GM19324 (cell line): ENCODE measurements around the gene BAHCC1.

ENCODE experiments used
- ATAC-seq: cut with Tn5 transposase; IDR thresholded peaks from one replicate; pipeline ENCODE4 v1.9.1; 2021; ENCODE audit warnings: mild to moderate bottlenecking, moderate library complexity; ENCODE audit not compliant: unreplicated experiment, low FRiP score

The BAHCC1 gene

DNA sequence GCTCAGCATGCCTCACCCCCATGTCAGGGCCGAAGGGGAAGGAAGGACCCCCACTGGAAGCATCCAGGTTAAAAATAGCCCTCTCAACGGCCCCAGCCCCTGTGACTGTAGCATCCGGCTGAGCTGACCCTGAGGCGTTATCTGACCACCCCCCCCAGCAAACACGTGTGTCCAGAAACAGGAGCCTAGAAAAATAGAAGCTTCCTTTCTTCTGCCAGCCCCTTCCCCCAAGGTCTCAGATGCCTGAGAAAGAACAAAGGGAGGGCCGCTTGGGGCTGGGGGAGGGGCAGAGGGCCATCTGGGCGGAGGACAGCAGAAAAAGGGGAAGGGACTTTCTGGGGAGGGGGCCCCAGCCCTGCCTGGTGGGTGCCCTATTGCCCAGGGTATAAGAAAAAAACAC is 61.5 kb downstream of the BAHCC1 start:
- no peak for ATAC-seq

DNA sequence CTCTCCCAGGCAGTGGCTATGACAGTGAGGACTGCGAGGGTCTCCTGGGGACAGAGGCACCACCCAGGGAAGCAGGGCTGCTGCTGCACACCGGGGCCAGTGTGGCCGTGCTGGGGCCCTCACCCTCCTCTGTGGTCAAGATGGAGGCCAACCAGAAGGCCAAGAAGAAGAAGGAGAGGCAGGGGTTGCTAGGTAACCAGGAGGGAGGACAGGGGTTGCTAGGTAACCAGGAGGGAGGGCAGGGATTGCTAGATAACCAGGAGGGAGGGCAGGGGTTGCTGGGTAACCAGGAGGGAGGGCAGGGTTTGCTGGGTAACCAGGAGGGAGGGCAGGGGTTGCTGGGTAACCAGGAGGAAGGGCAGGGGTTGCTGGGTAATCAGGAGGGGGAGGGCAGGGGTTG is 62.1 kb downstream of the BAHCC1 start:
- no peak for ATAC-seq

DNA sequence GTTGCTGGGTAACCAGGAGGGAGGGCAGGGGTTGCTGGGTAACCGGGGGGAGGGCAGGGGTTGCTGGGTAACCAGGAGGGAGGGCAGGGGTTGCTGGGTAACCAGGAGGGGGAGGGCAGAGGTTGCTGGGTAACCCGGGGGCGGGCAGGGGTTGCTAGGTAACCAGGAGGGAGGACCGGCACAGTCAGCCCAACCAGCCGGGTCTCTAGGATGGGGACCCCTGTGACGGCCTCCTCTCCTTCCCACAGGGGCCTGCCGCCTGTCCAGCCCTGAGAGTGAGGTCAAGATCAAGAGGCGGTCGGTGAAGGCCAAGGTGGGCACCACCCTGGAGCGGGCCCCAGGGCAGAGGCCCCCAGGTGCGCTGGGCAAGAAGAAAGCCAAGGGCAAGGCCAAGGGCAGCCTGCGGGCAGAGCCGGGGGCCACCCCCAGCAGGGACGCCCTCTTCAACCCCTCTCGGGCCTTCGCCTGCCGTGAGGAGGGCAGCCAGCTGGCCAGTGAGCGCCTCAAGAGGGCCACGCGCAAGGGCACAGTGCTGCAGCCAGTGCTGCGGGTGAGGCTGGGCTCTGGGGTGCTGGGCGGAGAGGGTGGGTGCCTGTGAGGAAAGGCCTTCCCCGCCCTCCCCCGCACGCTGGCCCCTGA is 62.8 kb downstream of the BAHCC1 start:
- ATAC-seq = no peak

DNA sequence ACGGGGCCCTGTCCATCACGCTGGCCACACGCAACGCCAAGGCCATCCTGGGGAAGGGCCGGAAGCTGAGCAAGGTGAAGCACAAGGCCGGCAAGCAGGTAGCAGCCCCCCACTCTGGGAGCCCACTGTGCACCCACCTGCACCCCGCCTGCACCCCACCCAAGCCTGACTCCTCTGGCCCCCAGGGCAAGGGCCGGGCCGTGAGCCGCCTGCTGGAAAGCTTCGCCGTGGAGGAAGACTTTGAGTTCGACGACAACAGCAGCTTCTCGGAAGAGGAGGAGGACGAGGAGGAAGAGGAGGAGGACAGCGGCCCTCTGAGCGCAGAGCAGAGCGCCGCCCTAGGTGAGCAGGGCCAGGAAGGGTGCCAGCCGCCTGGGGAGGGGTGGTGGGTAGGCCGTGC is 63.4 kb downstream of the BAHCC1 start:
- no peak for ATAC-seq

DNA sequence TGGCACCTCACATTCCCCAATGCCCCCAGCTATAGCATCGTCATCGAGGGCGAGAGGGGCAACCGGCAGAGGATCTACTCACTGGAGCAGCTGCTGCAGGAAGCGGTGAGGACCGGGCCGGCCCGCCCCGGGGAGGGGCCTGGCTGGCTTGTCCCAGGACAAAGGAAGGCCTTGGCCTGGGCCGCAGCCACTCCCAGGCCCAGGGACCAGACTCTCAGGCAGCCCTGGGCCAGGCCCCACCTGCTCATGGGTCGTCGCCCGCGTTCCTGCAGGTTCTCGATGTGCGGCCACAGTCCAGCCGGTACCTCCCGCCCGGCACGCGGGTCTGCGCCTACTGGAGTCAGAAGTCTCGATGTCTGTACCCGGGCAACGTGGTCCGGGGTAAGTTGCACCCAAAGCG is 64.0 kb downstream of the BAHCC1 start:
- ATAC-seq = no peak

DNA sequence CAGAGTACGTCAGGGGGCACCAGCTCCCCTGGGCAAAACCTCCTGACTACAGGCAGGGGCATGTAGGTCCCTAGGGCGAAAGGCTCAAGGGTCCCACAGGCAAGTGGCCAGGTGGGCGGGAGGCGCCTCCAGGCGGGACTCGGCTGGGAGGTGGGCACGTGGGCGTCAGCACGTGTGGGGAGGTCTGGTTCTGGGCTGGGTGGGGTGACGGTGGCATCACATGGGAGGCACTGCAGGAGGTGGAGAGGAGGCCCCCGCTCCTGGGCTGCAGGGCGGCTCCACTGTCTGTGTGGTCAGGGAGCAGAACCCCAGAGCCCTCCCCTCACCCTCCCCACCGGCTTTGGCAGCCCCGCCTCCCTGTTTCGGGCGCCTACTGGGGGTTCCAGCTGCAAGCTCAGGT is 64.6 kb downstream of the BAHCC1 start:
- ATAC-seq = no peak

DNA sequence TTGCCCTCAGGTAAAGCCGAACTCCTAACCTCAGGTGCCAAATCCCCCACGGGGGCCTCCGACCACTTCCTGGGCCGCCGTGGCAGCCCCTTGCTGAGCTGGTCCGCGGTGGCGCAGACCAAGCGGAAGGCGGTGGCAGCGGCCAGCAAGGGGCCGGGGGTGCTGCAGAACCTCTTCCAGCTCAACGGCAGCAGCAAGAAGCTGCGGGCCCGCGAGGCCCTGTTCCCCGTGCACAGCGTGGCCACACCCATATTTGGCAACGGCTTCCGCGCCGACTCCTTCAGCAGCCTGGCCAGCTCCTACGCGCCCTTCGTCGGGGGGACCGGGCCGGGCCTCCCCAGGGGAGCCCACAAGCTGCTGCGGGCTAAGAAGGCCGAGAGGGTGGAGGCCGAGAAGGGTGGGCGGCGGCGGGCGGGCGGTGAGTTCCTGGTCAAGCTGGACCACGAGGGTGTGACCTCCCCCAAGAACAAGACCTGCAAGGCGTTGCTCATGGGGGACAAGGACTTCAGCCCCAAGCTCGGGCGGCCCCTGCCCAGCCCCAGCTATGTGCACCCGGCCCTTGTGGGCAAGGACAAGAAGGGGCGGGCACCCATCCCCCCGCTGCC is 65.7 kb downstream of the BAHCC1 start:
- ATAC-seq = no peak

DNA sequence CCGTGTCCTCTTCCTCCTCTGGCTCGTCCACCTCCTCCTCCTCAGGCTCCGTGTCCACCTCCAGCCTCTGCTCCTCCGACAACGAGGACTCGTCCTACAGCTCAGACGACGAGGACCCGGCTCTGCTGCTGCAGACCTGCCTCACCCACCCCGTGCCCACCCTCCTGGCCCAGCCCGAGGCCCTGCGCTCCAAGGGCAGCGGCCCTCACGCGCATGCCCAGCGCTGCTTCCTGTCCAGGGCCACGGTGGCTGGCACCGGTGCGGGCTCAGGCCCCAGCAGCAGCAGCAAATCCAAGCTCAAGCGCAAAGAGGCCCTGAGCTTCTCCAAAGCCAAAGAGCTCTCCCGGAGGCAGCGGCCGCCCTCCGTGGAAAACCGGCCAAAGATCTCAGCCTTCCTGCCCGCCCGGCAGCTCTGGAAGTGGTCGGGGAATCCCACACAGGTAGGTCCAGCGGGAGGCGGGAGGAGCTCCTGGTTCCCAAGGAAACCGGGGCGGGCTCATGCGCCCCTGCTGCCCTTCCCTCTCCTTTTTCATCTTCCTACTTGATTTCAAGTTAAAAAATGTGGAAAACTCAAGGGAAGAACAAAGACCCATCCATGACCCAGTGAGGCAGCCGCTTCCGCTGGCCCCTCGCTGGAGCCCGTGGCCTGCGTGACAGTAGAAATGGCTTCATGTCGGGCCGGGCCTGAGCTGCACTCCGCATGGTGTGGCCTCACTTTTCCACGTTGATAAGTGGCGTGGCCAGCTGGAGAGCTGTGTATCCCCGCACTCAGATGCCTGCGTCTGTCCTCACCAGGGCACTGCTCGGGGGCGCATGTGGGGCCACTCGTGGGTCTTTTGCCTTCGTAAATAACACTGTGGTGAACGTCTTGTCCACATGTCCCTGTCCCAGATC is 66.6 kb downstream of the BAHCC1 start:
- ATAC-seq = no peak

DNA sequence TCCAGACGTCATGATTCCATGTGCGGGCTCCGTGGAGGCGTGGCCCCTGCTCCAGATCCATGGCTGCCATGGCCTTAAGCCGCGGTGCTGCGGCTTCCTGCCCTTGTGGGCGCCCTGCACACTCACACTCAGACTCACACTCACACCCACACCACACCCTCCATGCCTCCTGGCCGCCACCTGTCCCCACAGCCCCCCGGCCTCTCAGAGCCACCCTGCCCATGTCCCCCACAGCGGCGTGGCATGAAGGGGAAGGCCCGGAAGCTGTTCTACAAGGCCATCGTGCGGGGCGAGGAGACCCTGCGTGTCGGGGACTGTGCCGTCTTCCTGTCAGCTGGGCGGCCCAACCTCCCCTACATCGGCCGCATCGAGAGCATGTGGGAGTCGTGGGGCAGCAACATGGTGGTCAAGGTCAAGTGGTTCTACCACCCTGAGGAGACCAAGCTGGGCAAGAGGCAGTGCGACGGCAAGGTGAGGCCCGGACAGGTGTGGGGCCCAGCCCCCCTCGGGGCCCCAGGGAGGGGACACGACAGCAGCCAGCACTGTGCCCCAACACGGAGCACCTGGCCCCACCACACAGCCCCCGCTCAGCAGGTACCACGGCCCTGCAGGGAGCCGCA is 67.4 kb downstream of the BAHCC1 start:
- no peak for ATAC-seq

DNA sequence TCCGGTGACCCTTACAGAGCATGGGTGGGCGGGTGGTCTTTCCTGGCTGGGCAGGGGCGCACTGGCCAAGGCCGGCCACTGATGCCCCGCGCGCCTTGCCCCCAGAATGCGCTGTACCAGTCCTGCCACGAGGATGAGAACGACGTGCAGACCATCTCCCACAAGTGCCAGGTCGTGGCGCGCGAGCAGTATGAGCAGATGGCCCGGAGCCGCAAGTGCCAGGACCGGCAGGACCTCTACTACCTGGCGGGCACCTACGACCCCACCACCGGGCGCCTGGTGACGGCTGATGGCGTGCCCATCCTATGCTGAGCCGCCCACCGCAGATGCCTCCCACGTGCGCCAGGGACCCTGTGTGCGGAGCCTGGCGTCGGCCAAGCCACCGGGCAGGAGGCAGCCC is 68.2 kb downstream of the BAHCC1 start:
- ATAC-seq = no peak

DNA sequence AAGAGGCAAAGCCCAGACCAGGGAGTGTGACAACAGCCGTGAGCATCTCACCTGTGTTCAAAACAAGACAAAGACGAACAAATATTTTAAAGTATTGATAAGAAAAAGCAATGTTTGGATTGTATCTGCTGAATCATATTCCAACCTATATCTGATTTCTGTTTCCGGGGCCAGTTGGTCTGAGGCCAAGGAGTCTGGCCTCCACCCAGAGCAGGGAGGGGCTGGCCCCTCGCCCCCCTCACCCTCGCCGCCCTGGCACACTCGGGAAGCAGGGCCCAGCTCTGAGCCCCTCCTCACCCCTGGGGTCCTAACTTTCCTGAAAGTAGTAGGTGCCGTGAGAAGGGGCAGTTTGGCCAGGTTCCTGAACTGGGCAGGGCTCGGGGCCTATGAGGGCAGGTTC is 69.3 kb downstream of the BAHCC1 start:
- no peak for ATAC-seq

DNA sequence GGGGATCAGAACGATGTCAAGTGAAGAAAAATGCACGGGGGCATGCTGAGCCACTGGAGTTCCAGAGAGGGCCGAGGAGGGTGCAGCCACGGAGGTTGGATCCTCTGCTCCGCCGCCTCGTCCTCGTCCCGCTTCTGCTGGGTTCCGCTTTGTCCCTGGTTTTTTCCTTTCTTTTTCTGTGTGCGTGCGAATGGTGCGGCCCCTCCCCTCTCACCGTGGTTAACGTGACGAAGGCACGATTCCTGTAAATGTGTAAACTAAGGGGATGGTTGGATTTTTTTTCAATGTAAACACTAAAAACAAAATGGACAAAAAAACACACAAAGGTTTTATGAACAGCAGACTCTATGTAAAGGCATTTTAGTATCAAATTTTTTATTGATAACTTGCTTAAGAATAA is 70.7 kb downstream of the BAHCC1 start:
- ATAC-seq = no peak

DNA sequence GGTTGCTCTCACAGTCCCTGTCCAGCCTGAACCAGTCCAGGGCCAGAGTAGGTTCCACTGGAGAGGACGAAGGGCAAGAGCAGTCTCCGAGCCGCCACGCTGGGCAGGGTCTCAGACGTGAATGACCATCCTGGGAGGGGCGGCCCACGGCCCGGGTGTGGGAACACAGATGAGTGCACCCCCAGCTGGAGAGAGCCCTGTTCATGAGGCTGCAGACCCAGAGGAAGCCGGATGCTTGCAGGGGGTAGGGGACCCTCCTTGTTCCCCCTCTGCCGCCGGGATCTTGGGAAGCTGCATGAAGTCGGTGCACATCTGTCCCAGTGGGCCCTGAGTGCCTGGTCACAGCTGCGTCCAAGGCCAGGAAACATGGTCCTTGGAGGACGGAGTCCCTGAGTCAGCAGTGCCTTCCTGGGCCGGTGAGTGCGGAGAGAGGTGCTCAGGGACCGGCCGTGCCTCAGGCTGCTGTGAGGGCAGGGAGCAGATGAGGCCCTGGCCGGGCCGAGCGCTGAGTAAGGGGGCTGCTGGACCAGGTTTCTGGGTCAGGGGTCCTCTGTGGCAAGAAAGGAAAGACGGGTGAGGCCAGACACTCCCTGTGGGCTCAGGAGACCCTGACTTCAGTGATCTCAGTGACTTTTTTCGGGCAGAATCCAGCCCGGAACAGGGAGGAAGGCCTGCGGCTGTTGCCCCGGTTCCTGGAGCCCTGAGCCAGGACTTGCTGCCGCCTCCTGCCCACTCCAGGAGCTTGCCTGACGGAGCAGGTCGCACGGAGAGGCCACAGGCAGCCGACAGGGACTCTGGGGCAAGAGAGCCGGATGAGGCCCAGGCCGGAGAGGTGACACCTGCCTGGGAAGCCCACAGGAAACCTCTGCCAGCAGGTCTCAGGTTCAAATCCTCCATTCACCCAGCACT is 71.6 kb downstream of the BAHCC1 start:
- no peak for ATAC-seq

DNA sequence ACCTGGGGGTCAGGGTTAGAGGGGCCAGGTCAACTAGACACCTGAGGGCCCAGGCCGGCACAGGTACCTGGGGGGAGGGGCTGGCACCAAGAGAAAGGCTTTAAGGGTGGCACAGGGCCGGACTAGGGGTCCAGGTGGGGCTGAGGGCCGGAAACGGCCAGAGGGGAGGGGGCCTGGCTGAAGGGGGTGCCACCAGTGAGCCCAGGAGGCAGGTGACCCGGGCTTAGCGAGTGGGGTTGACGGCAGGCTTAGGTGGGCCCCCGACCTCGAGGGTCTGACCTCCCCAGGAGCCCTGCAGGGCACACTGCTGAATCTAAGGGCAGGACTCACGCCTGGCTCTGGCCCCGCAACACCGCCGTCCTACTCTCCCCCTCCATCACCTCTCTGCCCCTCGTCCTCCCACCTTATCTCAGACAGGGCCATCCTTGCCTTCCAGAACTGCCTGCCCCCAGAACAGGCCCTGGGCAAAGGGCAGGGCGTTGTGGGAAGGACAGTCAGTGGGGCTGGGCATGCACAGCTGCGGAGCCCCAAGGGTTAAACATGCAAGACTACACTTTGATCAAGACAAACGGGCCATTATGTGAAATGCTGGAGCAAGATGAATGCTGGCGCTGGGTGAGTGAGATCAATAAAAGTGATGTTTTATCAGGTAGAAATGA is 73.0 kb downstream of the BAHCC1 start:
- no peak for ATAC-seq

DNA sequence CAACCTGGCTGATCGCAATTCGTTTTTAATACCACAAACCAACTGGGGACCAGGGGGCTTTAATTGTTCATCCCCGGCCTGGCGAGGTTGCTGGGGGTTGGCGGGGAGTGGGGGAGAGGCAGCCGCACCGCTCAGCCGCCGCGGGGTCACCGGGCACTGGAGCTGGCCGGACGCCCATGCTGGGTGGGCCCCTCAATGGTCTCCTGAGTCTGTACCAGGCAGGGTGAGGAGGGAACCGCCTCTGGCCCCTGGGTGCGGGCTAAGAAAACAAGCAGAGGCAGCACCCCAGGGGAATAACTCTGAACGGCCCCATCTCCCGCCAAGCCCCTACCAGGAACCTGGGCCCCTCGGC is 73.5 kb downstream of the BAHCC1 start:
- ATAC-seq = no peak

DNA sequence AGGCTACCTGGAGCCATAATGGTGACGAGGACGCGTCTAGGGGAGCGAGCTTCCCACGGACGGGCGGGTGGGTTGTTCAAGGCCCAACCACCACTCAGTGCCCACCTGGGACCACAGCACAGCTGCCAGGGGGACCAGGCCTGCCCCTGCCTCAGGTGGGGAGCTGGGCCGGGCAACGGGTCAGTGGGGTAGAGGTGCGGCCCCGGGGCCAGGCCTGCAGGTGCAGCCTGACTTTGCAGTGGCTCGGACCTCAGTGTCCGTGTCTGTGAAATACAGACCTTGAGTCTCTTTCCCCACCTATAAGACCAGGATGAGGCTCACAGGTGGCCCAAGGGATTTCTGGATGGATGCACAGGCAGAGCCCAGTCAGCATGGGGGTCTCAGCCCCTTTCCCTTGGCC is 74.0 kb downstream of the BAHCC1 start:
- no peak for ATAC-seq

DNA sequence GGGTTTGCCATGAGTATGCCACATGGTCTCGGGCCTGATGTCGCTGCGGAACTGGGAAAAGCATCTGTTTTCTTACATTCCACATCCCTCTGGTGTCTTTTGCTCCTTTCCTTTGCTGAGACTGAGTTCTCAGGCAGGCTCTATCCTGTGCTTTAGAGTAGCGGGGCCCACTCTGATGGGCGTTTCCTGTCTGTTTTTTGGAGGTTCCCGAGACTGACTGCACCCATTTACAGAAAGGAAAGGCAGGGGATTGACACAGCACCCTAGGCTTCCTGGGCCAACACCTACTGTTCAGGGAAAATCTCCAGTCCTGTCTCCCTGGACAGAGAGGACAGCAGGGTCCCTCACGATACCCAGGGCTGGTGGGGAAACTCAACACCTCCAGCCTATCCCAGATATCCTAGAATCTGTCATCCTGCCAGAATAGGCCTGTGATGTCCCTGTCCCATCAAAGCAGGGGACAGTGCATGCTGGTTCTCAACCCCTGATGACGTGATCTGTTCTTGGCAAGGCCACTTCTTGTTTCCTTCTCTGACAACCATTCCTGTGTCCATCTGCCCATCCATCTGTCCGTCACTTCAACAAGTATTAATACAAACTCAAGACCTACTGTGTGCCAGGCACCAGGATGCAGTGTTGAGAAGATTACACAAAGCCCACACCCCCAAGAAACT is 75.2 kb downstream of the BAHCC1 start:
- no peak for ATAC-seq

DNA sequence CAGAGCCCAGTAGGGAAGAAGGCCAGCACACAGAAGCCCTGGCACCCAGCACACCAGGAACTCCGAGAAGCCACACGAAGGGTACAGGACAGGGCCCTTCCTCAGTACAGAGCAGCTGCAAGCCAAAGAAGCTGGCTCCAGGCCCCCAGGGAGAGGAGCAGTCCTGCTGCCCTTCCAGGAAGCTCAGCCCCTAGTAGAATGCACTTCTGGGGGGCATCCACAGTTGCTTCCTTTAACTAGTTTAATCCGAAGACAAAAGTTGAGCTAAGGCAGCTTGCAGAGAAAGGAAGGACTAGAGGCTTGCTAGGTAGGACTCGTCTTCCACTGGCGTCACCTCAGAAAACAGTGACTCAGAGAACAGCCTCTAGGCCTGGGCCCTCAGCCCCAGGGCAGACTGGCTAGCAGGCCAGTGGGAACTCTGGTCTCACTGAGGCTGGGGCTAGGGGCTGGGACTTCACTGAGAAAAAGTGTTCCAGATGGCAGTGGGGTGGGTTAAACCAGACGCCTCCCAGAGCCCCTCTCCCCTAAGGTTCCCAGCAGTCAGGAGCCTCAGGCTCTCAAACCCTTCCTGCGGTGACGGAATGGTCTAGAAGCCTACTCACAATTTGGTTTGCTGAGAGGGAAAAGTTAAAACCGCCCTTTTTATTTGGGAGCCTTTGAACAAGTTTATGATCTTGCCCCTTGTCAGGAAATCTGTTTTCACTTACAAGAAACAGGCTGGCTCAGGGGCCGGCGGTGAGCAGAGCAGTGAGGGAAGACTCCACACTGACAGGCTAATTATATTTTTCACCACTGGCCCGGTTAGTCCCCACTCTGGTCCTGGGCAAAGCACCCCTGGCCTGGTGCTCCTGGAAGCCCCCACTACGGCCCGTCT is 75.9 kb downstream of the BAHCC1 start:
- no peak for ATAC-seq
